Smooth muscle cell of the brain vasculature (primary cell): Measurements from ENCODE around the gene NR0B1.

Experiments used
- DNase-seq: peaks from one replicate; pipeline ENCODE4 v3.0.0-alpha.2; 2012; ENCODE audit warnings: low read depth, low spot score

The NR0B1 gene, protein sequence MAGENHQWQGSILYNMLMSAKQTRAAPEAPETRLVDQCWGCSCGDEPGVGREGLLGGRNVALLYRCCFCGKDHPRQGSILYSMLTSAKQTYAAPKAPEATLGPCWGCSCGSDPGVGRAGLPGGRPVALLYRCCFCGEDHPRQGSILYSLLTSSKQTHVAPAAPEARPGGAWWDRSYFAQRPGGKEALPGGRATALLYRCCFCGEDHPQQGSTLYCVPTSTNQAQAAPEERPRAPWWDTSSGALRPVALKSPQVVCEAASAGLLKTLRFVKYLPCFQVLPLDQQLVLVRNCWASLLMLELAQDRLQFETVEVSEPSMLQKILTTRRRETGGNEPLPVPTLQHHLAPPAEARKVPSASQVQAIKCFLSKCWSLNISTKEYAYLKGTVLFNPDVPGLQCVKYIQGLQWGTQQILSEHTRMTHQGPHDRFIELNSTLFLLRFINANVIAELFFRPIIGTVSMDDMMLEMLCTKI

DNA sequence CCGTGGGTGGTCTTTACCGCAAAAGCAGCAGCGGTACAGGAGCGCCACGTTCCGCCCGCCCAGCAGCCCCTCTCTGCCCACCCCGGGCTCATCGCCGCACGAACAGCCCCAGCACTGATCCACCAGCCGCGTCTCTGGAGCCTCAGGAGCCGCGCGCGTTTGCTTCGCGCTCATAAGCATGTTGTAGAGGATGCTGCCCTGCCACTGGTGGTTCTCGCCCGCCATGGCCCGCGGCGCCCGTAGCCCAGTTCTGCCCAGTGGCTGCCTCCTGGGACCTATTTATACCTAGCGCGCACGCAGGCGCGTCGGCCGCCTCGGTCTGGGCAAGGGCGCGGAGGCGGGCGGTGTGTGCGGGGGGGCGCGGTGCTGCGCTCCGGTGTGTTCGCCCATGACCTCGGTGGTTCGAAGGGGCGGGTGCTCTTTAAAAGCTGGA, at the start of gene NR0B1:
NR0B1 (minus strand) TSS at position 252 of the 433 bp plus-strand sequence; CDS start at position 225, 27 bp downstream.
- DNase-seq: no peak

DNA sequence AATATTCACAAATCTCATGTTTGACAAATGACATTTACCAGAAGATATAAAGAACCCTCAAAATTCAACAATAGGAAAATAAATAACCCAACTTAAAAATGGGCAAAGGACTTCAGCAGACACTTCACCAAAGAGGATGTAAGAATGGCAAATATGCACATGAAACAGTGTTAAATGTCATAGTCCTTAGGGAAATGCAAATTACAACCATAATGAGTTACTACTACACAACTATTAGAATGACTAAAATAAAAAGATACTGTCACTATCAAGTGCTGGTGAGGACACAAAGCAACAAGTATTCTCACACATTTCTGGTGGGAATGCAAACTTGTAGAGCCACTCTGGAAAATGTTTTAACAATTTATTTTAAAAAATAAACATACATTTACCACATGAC, 40.8 kb upstream of the NR0B1 start:
- no peak for DNase-seq

DNA sequence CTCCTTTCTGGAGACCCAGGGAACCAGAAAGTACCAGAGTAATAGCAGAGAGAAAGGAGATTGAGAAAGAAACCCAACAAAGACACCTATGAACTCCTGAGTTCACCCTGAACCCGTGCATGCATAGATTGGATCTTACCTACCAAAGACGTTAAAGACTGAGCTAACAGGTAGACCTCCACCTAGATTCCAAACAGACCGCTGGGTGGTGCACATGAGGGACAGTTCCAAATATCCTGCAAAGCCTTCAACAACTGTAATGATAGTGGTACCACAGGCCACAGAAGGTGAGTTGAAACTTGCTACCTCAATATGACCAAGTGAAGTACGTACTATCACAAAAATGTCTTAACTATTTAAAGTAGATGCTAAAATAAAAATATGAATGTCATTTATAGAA, 34.0 kb upstream of the NR0B1 start:
- DNase-seq: no peak

DNA sequence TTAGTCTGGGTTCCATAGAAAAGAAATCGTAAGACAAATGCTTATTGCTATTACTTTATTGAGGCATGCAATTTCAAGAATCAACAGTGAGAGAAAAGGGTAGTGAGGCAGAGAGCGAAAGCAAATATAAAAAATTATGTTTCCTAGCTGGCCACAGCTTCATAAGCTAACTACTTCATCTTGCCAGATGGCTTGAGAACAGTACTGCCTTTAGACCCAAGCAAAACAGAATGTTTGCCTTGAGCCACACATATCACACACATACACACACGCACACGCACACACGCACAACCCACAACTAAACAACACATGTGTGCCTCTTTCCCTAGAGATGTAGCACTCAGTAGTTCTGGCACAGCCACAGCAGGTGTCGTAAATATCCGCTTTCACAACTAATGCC, 31.6 kb upstream of the NR0B1 start:
- DNase-seq: no peak

DNA sequence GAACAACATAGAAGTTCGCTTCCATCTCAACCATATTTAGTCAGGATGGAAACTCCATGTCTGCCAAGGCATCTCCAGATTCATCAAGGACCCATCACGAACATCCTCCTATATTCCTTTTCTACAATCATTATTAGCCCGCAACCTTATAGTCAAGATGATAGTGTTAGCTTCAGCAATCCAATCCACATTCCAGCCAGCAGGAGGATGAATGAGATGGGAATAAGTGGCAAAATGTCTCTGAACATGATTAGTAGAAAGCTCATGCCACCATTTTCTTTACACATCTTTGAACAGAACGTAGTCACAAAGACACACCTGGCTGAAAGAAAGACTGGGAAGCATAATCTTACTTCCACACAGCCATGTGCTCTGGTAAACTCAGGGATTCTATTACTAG, 18.6 kb upstream of the NR0B1 start:
- DNase-seq: no peak

DNA sequence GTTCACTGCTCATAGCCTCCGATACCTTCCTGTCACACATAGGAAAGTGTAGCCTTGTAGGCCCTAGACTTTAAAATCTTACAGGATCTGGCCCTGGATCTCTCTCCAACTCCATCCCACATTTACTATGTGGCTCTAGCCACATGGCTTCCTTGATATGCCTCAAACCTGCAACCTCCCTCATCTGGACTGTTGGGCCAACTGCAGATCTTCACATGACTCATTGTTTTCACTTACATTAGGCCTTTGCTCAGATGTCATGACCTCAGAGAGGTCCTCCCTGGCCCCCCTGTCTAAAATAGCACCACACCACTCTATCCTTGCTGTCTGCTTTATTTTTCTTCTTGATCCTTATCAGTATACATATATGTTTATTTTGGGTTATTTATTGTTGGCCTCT, 8.1 kb upstream of the NR0B1 start:
- no peak for DNase-seq

DNA sequence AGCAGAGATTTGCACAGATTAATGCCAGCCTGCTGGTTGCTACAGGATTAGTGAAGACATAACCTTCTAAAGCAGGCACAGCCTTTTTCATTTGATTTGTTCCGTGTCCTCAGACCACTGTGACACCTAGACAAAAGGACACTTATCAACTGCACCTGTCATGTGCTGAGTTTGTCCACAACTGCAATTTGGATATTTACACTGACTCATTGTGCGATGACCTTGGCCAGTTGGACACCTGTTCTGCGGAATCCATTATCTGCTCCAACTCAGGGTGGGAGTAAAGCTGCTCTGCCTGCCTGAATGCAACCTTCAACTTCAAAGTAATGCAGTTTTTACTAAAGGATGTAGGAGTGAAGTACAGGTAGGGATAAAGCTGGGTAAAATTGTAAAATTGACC, 4.1 kb upstream of the NR0B1 start:
- DNase-seq: no peak

DNA sequence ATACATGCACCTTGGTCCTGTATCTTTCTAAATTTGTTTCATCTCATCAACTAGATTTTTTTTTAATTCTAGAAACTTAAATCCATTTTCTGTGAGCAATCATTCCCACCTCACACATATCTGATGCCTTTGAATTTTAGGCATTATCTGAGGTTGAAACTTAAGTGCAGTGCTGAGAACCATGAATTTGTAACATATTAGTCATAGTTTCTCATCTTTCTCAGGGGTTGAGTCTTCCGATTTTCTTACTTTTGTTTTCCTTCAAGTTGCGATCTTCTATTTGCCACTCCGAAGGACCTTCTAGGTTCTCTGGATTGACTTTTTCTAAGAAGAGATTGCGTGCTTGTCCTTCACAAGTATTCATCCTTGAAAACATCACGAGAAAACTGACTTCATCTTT, 3.7 kb upstream of the NR0B1 start:
- no peak for DNase-seq

DNA sequence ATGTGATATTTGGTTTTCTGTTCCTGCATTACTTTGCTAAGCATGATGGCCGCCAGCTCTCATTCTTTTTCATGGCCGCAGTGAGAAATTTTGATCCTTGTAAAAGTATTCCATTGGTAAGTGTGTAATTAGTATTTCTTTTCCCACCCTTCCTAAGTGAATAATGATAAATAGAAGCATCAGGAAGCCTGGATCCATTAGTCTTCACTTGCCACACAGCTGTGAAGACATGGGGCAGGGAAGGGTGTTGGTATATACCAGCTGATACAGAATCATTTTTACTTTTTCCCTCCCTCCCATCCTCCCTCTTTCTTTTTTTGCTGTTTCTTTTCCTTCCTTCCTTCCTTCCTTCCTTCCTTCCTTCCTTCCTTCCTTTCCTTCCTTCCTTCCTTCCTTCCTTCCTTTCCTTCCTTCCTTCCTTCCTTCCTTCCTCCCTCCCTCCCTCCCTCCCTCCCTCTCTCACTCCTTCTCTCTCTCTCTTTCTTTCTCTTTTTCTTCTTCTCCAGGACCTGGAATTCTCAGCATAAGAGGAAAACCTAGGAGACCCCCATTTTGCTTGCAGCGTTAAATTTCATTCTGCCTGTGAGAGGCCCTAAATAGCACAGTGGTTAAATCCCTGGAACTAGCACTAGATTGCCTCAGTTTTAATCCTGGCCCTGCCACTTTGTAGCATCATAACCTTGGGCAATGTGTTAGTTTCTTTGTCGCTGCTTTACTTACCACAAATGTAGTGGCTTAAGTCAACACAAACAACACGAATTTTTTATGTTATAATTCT, 1.4 kb upstream of the NR0B1 start:
- DNase-seq: no peak

DNA sequence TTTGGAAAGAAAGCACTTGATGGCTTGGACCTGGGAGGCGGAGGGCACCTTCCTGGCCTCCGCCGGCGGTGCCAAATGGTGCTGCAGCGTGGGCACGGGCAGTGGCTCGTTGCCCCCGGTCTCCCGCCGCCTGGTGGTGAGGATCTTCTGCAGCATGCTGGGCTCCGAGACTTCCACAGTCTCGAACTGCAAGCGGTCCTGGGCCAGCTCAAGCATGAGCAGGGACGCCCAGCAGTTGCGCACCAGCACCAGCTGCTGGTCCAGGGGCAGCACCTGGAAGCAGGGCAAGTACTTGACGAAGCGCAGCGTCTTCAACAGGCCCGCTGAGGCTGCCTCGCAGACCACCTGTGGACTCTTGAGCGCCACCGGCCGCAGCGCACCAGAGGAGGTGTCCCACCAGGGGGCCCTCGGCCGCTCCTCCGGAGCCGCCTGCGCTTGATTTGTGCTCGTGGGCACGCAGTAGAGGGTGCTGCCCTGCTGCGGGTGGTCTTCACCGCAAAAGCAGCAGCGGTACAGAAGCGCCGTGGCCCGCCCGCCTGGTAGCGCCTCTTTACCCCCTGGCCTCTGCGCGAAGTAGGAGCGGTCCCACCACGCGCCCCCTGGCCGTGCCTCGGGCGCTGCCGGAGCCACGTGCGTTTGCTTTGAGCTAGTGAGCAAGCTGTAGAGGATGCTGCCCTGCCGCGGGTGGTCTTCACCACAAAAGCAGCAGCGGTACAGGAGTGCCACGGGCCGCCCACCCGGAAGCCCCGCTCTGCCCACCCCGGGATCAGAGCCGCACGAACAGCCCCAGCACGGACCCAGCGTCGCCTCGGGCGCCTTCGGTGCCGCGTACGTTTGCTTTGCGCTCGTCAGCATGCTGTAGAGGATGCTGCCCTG, 689 bp downstream of the NR0B1 start:
- DNase-seq: no peak

DNA sequence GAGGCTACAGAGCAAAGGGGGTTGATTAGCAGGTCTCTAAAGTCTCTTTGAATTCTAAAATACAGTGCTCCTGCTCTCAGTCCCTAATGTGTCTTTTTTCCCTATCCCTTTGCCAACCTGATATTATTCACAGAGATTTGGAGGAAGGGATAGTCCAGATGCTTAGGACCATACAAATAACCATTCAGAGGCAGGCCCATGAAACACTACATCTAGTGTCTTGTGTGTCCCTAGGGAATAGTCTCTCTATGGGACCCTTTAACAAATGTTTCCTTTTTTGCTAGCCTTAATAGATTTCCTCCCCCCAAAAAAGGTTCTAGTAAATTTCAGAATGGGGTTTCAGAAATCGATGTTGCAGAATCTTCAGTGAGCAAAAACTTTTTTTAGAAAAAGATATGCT, 1.7 kb downstream of the NR0B1 start:
- no peak for DNase-seq

DNA sequence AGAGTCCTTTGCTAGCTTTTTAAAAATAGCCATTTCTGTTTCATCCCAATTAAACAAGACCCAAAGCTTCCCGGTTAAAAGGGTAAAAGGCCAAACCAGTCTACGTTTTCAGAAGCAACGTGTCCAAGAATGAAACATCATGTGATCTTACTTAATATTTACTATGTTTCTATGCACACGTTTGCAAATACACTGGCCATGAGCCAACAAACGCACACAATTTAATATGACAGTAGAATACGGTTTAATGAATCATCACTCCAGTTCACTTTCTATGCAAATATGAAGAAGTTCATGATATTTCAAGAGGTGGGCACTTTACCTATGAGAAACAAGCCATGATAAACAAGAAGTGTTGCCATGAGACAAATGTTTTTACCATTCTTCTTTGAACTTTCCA, 4.3 kb downstream of the NR0B1 start:
- DNase-seq: no peak

DNA sequence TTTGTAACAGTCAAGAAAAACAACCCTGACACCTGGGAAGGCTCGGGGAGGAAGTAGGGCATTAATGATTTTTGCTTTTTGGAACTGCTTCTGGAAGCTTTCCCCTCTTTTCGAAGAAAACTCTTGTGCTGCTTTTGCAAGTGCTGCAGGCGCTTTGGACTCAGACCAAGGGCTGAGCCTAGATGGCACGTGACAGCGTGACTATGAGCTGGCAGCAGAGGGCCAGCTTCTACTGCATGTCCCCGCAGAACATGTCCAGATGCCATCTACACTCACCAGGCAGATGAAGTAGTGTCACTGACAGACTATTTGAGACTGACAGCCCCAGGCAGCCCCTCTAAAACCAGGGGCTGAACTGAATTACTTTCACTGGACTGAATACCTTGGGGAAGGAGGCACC, 6.2 kb downstream of the NR0B1 start:
- DNase-seq: no peak

DNA sequence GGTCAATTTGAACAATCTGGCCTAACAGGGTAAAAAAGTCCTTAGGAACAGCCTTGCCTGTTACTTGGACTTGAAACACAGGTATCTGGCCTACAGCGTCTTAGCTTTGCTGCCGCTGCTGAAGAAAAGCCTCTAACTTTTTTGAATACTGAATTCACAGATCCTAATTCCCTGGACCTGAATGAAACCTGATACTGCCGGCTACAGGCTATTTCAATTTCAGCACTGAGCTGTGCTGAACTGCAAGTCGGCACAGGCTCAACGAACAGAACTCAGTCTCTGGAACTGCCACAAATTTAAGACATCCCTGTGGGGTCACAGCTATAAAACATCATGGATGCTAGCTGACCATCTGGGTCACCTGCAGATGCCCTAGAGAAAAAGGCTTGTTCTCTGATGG, 7.2 kb downstream of the NR0B1 start:
- no peak for DNase-seq

DNA sequence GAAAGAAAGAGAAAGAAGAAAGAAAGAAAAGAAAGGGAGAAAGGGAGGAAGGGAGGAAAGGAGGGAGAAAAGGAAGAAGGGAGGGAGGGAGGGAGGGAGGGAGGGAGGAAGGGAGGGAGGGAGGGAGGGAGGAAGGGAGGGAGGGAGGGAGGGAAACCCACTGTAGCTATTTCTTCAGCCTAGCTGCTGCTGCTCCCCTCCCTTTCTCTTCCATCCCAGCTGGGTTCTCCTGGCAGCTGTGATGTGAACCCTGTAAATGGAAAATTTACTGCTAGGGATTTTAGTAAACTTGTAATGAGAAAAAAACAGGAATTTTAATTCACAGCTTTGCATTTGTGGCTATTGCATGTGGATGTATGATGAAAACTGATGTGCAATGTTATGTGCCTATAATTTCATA, 8.0 kb downstream of the NR0B1 start:
- DNase-seq: no peak

DNA sequence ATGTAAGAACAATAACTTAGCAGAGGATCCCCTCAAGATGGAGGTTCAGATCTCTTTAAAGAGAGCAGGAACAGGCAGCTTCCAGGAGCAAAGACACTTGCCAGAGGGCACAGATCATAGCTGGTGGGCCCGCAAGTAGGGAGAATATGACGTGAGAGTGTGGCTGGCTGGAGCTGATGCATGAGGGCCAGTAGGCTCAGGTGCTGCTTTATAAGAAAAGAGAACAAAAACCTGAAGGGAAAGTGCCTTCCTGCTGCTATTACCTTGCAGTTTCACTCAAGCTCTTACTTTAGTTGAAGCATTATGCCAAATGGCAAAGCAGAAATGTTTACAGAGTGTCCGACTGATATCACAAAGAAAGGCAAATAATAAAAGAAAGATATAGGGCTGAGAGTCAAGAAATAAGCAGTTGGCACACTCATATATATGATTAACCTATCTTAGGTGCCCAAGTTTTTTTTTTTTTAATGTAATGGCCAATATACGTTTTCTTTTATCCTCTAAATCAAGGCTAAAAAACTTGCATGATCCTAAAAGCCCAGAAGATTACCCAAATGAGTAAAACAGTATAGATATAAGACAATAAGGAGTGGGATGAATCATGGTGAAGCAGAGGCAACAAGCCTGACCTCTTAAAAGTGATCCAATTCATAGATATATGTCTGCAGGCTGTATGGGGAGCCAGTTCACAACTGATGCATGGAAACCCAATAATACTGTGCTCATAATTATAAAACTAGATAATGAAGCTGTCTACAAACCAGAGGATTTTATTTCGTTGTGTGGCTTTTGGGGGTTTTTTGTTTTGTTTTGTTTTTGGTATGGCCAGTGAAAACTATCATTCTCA, 12.6 kb downstream of the NR0B1 start:
- no peak for DNase-seq

DNA sequence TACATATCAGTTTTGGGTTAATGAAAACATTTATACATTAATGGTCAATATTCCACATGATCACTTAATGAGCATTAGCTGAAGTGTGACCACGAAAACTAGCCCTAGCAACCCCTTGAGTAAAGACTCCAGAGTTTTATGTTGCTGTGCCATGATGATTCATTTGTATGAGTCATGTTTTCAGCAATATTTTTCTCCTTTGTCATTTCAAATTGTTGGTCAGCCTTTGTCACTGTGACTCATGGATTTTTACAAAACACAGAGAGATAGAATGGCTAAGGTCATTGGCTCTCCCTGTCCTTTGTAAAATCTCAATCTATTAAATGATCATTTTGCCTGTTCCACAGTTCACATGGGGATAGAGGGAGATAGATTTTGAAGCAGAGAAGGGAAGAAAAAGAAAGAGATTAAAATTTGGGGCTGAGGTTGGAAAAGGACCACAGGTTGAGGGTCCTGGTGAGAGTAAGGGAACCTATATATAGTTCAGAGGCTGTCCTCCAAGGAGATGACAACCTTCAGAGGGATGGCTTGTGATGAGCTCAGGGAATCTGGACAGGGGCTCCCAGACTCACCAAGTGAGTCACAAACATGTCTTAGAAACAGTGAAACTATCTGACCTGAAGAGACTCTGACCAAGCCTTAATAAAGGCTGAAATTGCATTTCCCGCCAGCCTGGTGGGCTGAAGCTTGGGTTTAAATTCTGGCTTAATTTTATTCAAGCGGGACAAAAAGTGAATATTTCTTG, 25.6 kb downstream of the NR0B1 start:
- no peak for DNase-seq

DNA sequence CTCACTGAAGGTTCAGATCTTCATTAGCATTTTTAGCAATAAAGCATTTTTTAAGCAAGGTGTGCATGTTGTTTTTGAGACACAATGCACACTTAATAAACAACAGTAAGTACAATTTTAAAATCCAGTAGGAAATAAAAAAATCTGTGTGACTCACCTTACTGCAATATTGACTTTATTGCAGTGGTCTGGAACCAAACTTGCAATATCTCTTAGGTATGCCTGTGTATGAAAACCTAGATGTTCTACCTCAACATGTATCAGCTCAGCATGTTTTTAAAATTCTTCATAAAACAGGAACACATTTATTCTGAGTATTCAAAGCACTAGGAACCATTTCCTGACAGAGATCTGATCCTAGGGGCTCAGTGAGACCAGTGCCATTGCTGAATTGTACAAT, 26.7 kb downstream of the NR0B1 start:
- no peak for DNase-seq

DNA sequence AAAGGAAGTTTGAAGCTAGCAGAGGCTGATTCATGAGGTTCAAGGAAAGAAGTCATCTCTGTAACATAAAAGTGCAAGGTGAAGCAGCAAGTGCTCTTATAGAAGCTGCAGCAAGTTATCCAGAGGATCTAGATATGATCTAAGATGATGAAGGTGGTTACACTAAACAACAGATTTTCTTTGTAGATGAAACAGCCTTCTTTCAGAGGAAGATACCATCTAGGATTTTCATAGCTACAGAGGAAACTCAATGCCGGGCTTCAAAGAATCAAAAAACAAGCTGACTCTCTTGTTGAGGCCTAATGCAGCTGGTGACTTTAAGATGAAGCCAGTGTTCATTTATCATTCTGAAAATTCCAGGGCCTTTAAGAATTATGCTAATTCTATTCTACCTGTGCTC, 28.8 kb downstream of the NR0B1 start:
- DNase-seq: no peak

DNA sequence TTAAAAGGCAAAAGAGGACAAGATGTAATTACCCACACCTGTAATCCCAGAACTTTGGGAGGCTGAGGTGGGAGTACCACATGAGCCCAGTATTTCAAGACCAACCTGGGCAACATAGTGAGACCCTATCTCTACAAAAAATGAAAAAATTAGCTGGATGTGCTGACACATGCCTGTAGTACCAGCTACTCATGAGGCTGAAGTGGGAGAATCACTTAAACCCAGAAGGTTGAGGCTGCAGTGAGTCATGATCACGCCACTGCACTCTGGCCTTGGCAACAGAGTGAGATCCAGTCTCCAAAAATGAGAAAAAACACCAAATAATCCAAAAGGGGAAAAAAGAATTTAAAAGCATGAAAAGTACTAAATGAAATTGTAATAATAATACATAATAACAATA, 30.8 kb downstream of the NR0B1 start:
- DNase-seq: no peak
